ENCODE data around the gene FAM163B.

The FAM163B gene

DNA sequence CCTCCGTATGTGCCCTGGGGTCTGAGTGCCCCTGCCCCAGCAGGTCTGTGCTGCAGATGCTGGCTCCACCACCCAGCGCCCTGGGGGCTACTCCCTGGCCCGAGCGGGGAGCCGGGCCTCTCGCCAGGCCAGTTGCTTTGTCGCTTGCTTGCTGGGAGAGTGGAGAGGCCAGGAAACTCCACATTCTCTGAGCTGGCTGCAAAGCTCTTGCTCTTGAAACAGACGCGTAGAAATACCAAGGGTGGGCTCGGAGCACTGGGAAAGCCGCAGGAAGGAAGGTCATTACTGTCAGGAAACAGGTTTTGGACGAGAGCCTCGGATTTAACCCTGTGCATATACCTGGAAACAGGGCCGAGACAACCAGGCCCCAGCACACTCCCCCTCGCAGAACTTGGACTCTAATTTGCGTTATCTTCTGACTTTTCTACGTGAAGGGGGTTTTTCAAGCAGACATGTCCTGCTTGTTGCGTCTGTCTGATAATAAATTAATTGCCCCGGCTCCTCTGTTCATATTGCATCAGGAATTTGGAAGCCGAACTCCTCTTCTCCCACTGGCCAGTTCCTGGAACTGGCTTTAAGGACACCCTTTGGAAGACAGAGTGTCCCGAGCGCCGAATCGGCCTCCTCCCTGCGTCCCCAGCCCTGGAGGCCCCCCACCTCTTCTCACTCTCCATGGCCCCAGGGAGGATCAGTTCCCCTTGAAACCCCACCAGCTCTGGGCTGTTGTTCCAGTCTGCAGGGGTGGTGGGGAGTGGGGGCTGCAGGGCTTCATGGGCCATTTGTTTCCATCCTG, 63.5 kb downstream of the FAM163B start:
- TF ChIP-seq POLR2AphosphoS5 (IDR thresholded peaks at IDR 0.05; ENCODE audit: borderline replicate concordance, low read depth, low read length) = no peak
- no peak for TF ChIP-seq FOXP2 (optimal IDR thresholded peaks at IDR 0.05; ENCODE audit: control extremely low read depth, extremely low read length, insufficient read depth)
- no peak for TF ChIP-seq EZH2 (IDR thresholded peaks at IDR 0.05)
- no peaks in the 10 kb centered on the region for H3K36me3 ChIP-seq (ENCODE audit: insufficient read depth, low read length)
- no peak overlapping the region for H3K9ac ChIP-seq (ENCODE audit: insufficient read length)
- no peak overlapping the region for H3K4me3 ChIP-seq
- no peak overlapping the region for H3K27ac ChIP-seq
- DNase-seq (ENCODE audit: low read depth, low spot score) = no peak
- no peaks in the 10 kb centered on the region for H3K9me3 ChIP-seq (ENCODE audit: low read depth, low read length)

DNA sequence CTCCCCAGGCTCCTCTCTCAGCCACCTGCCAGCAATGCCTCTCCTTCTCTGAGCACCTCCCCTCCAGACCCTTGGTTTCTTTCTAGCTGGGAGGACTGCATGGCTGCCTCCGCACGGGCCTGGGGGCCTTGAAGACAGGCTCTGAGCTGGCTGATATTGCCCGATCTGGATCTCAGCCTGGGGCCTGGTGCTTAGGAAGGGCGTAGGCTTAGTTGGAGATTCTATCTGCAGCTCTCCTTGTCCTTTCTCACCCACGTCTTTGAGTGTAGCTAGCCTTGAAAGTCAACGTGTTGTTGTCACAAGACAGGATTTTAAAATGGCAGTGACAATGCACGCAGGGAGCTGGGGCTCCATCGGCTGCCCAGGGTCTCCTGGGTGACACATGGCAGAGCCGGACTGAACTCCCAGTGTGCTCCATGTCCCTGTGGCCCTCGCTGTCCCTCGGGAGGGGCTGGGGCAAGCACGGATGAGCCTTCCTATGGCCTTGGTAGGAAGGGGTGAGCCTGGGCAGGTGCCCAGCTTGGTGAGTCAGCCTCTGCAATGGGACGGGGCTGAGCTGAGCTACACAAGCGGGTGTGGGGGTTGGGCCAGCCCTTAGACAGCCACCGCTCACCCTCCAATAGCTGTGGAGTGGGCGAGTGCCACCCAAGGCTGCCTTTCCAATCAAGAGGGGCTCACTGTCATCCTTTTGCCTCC, 65.3 kb downstream of the FAM163B start:
- no peak overlapping the region for H3K4me3 ChIP-seq
- no peak overlapping the region for H3K27ac ChIP-seq
- no peaks in the 10 kb centered on the region for H3K9me3 ChIP-seq (ENCODE audit: low read depth, low read length)
- no peak for DNase-seq (ENCODE audit: low read depth, low spot score)
- no peaks in the 10 kb centered on the region for H3K36me3 ChIP-seq (ENCODE audit: insufficient read depth, low read length)
- no peak for TF ChIP-seq EZH2 (IDR thresholded peaks at IDR 0.05)
- TF ChIP-seq FOXP2 (optimal IDR thresholded peaks at IDR 0.05; ENCODE audit: control extremely low read depth, extremely low read length, insufficient read depth) = no peak
- no peak for TF ChIP-seq POLR2AphosphoS5 (IDR thresholded peaks at IDR 0.05; ENCODE audit: borderline replicate concordance, low read depth, low read length)
- H3K9ac ChIP-seq (ENCODE audit: insufficient read length) = no peak overlapping the region

GRCh38 chr9:133542002-133542401, 67.2 kb downstream of the FAM163B start:
- DNase-seq (ENCODE audit: low read depth, low spot score) = no peak
- H3K36me3 ChIP-seq (ENCODE audit: insufficient read depth, low read length) = no peaks in the 10 kb centered on the region
- TF ChIP-seq EZH2 (IDR thresholded peaks at IDR 0.05) = no peak
- no peak for TF ChIP-seq POLR2AphosphoS5 (IDR thresholded peaks at IDR 0.05; ENCODE audit: borderline replicate concordance, low read depth, low read length)
- TF ChIP-seq FOXP2 (optimal IDR thresholded peaks at IDR 0.05; ENCODE audit: control extremely low read depth, extremely low read length, insufficient read depth) = no peak
- H3K9ac ChIP-seq (ENCODE audit: insufficient read length) = no peak overlapping the region
- no peak overlapping the region for H3K4me3 ChIP-seq
- H3K27ac ChIP-seq = no peak overlapping the region
- no peaks in the 10 kb centered on the region for H3K9me3 ChIP-seq (ENCODE audit: low read depth, low read length)

DNA sequence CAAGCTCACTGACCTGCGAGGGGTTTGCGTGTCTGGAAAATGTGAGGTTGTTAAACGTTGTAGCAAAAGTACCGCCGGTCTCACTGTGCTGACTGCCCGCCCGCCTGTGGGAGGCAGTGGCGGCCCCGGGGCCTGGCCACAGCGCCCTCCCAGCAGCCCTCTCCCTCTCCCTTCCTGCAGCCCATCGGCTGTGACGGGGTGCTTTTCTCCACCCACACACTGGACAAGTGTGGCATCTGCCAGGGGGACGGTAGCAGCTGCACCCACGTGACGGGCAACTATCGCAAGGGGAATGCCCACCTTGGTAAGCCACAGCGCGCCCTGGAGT, 68.5 kb downstream of the FAM163B start:
- no peak for DNase-seq (ENCODE audit: low read depth, low spot score)
- Histone ChIP-seq H3K9ac (ENCODE audit: insufficient read length) (no peak overlapping the region), H3K4me3 (no peak overlapping the region), H3K27ac (no peak overlapping the region), H3K9me3 (ENCODE audit: low read depth, low read length) (no peaks in the 10 kb centered on the region), H3K36me3 (ENCODE audit: insufficient read depth, low read length) (no peaks in the 10 kb centered on the region)
- no peak for TF ChIP-seq FOXP2 (optimal IDR thresholded peaks at IDR 0.05; ENCODE audit: control extremely low read depth, extremely low read length, insufficient read depth)
- TF ChIP-seq POLR2AphosphoS5 (IDR thresholded peaks at IDR 0.05; ENCODE audit: borderline replicate concordance, low read depth, low read length) = no peak
- TF ChIP-seq EZH2 (IDR thresholded peaks at IDR 0.05) = no peak

GRCh38 chr9:133539991-133540697, 69.0 kb downstream of the FAM163B start:
- DNase-seq (ENCODE audit: low read depth, low spot score) = no peak
- no peaks in the 10 kb centered on the region for H3K36me3 ChIP-seq (ENCODE audit: insufficient read depth, low read length)
- H3K9ac ChIP-seq (ENCODE audit: insufficient read length) = no peak overlapping the region
- TF ChIP-seq EZH2 (IDR thresholded peaks at IDR 0.05) = no peak
- TF ChIP-seq POLR2AphosphoS5 (IDR thresholded peaks at IDR 0.05; ENCODE audit: borderline replicate concordance, low read depth, low read length) = no peak
- no peak for TF ChIP-seq FOXP2 (optimal IDR thresholded peaks at IDR 0.05; ENCODE audit: control extremely low read depth, extremely low read length, insufficient read depth)
- H3K27ac ChIP-seq = no peak overlapping the region
- H3K4me3 ChIP-seq = no peak overlapping the region
- H3K9me3 ChIP-seq (ENCODE audit: low read depth, low read length) = no peaks in the 10 kb centered on the region

GRCh38 chr9:133538851-133539833, 70.0 kb downstream of the FAM163B start:
- no peaks in the 10 kb centered on the region for H3K36me3 ChIP-seq (ENCODE audit: insufficient read depth, low read length)
- DNase-seq (ENCODE audit: low read depth, low spot score) = no peak
- H3K4me3 ChIP-seq = no peak overlapping the region
- H3K9ac ChIP-seq (ENCODE audit: insufficient read length) = no peak overlapping the region
- H3K27ac ChIP-seq = no peak overlapping the region
- no peak for TF ChIP-seq POLR2AphosphoS5 (IDR thresholded peaks at IDR 0.05; ENCODE audit: borderline replicate concordance, low read depth, low read length)
- no peak for TF ChIP-seq FOXP2 (optimal IDR thresholded peaks at IDR 0.05; ENCODE audit: control extremely low read depth, extremely low read length, insufficient read depth)
- no peak for TF ChIP-seq EZH2 (IDR thresholded peaks at IDR 0.05)
- H3K9me3 ChIP-seq (ENCODE audit: low read depth, low read length) = no peaks in the 10 kb centered on the region

DNA sequence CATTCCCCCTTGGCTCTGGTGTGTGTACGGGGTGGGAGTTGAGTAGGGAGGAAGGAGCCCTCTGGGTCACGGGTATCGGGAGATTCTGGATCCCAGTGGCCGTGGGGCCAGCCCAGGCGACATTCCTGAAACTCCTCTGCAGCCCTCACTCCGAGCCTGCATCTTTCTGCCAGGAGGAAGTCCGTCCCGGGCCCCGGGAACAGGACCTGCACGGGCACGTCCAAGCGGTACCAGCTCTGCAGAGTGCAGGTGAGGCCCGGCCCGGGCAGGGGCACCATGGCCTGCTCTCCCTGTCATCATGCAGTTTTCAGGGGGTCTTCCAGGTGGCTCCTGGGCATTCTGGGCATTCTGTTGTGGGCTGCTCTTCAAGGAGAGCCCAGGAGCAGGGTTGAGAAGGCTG, 71.0 kb downstream of the FAM163B start:
- no peak for TF ChIP-seq EZH2 (IDR thresholded peaks at IDR 0.05)
- no peak for TF ChIP-seq POLR2AphosphoS5 (IDR thresholded peaks at IDR 0.05; ENCODE audit: borderline replicate concordance, low read depth, low read length)
- TF ChIP-seq FOXP2 (optimal IDR thresholded peaks at IDR 0.05; ENCODE audit: control extremely low read depth, extremely low read length, insufficient read depth) = no peak
- Histone ChIP-seq H3K9me3 (ENCODE audit: low read depth, low read length) (no peaks in the 10 kb centered on the region), H3K9ac (ENCODE audit: insufficient read length) (no peak overlapping the region), H3K27ac (no peak overlapping the region), H3K4me3 (no peak overlapping the region), H3K36me3 (ENCODE audit: insufficient read depth, low read length) (no peaks in the 10 kb centered on the region)
- DNase-seq (ENCODE audit: low read depth, low spot score) = no peak

Measured in SK-N-MC (cell line).